NB4 (cell line): ENCODE results near the gene MDM2.

ENCODE experiments used
- MYC ChIP-seq: IDR thresholded peaks from 2 replicates; pipeline ENCODE4 v1.6.1; 2011; ENCODE audit warnings: low read depth, low read length
- POLR2A ChIP-seq: IDR thresholded peaks from 2 replicates; pipeline ENCODE4 v1.6.1; 2011; ENCODE audit warnings: mild to moderate bottlenecking; ENCODE audit not compliant: insufficient read length; ENCODE audit errors: extremely low read depth
- TF ChIP-seq, protein P1 (sequence below): IDR thresholded peaks from one replicate; pipeline ENCODE4 v1.5.1; 2012; ENCODE audit warnings: low read depth, low read length

DNA sequence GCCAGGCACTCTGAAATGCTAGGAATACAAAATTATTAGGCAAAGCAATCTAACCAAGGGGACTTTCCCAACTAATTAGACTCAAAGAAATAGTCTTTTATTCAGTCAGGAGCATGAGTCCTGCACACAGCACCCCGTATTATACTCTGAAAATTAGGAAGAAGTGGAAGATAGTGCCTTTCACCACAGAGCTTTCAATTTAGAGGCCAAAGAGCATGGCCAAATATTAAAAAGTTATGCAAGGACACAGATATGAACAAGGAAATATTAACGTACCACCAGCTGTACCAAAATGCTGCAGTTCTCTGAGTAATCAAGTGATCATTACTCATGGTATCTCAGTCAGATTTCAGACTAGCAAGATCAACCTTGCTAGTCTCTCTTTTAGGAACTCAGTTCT is 22.6 kb upstream of the MDM2 start:
- TF ChIP-seq, protein P1, sequence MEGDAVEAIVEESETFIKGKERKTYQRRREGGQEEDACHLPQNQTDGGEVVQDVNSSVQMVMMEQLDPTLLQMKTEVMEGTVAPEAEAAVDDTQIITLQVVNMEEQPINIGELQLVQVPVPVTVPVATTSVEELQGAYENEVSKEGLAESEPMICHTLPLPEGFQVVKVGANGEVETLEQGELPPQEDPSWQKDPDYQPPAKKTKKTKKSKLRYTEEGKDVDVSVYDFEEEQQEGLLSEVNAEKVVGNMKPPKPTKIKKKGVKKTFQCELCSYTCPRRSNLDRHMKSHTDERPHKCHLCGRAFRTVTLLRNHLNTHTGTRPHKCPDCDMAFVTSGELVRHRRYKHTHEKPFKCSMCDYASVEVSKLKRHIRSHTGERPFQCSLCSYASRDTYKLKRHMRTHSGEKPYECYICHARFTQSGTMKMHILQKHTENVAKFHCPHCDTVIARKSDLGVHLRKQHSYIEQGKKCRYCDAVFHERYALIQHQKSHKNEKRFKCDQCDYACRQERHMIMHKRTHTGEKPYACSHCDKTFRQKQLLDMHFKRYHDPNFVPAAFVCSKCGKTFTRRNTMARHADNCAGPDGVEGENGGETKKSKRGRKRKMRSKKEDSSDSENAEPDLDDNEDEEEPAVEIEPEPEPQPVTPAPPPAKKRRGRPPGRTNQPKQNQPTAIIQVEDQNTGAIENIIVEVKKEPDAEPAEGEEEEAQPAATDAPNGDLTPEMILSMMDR = no peak
- no peak for TF ChIP-seq MYC
- no peak for TF ChIP-seq POLR2A
